Measurements from ENCODE around the gene CBR4. TPM values are rescaled to one million over a fixed set of nuclear protein-coding genes. Genes with fewer than 3 reads are reported as not detected.

The CBR4 gene
- total and polyA plus RNA-seq, 2 donors (not counting 1 experiment from before 2014, with no cell fraction given): 3.3 to 19.0 TPM

- Histone ChIP-seq H3K4me2 (ENCODE audit: extremely low read depth, insufficient read depth, low read length) (no peak overlapping the region), H3K79me2 (ENCODE audit: control insufficient read depth, insufficient read depth, low read length) (no peaks in the 10 kb centered on the region), H3K4me1 (ENCODE audit: control insufficient read depth, extremely low read depth, insufficient read depth, low read length) (no peaks in the 10 kb centered on the region), H3K27ac (ENCODE audit: insufficient read depth, low read length) (no peak overlapping the region), H3K36me3 (ENCODE audit: control insufficient read depth, insufficient read depth, low read length) (peaks cover 6% of the 10 kb centered on the region), H3K9me3 (ENCODE audit: control insufficient read depth, insufficient read depth, low read depth, low read length) (no peaks in the 10 kb centered on the region), H2AFZ (ENCODE audit: low read length) (no peak overlapping the region), H3K4me3 (replicated peaks in 1 of 4; ENCODE audit: control extremely low read depth in 1 of 4, insufficient read depth in 1 of 4, low read depth in 3 of 4, low read length in 4 of 4) (no peak overlapping the region), H4K20me1 (ENCODE audit: control insufficient read depth, extremely low read depth, insufficient read depth, low read length) (no peaks in the 10 kb centered on the region), H3K27me3 (ENCODE audit: control insufficient read depth, insufficient read depth, low read length) (no peaks in the 10 kb centered on the region), H3K9ac (ENCODE audit: insufficient read depth, low read length) (no peak overlapping the region)
- no peak for TF ChIP-seq CTCF (conservative IDR thresholded peaks at IDR 0.05 in 1 of 2, IDR thresholded peaks at IDR 0.05 in 1 of 2; ENCODE audit: low read depth in 1 of 2, low read length in 2 of 2)
- TF ChIP-seq EZH2 (IDR thresholded peaks at IDR 0.05; ENCODE audit: low read length, missing control alignments): no peak
- DNase-seq (ENCODE audit: low read depth in 2 of 2): peak in 1 of 2 donors; percentile 35
Observed at GRCh38 chr4:168999809-169000208, 10.2 kb downstream of the CBR4 start.

GRCh38 chr4:168998596-168998995 lies 11.5 kb downstream of the CBR4 start:
- H3K9me3 ChIP-seq (ENCODE audit: control insufficient read depth, insufficient read depth, low read depth, low read length): no peaks in the 10 kb centered on the region
- peaks cover 6% of the 10 kb centered on the region for H3K36me3 ChIP-seq (ENCODE audit: control insufficient read depth, insufficient read depth, low read length)
- no peak overlapping the region for H2AFZ ChIP-seq (ENCODE audit: low read length)
- no peak overlapping the region for H3K4me2 ChIP-seq (ENCODE audit: extremely low read depth, insufficient read depth, low read length)
- no peaks in the 10 kb centered on the region for H3K4me1 ChIP-seq (ENCODE audit: control insufficient read depth, extremely low read depth, insufficient read depth, low read length)
- H3K9ac ChIP-seq (ENCODE audit: insufficient read depth, low read length): no peak overlapping the region
- H3K79me2 ChIP-seq (ENCODE audit: control insufficient read depth, insufficient read depth, low read length): no peaks in the 10 kb centered on the region
- H3K27me3 ChIP-seq (ENCODE audit: control insufficient read depth, insufficient read depth, low read length): no peaks in the 10 kb centered on the region
- no peak for TF ChIP-seq EZH2 (IDR thresholded peaks at IDR 0.05; ENCODE audit: low read length, missing control alignments)
- TF ChIP-seq CTCF (conservative IDR thresholded peaks at IDR 0.05 in 1 of 2, IDR thresholded peaks at IDR 0.05 in 1 of 2; ENCODE audit: low read depth in 1 of 2, low read length in 2 of 2): no peak
- no peak for DNase-seq (ENCODE audit: low read depth in 2 of 2)
- no peaks in the 10 kb centered on the region for H4K20me1 ChIP-seq (ENCODE audit: control insufficient read depth, extremely low read depth, insufficient read depth, low read length)
- no peak overlapping the region for H3K4me3 ChIP-seq (replicated peaks in 1 of 4; ENCODE audit: control extremely low read depth in 1 of 4, insufficient read depth in 1 of 4, low read depth in 3 of 4, low read length in 4 of 4)
- H3K27ac ChIP-seq (ENCODE audit: insufficient read depth, low read length): no peak overlapping the region

- no peaks in the 10 kb centered on the region for H3K4me1 ChIP-seq (ENCODE audit: control insufficient read depth, extremely low read depth, insufficient read depth, low read length)
- no peak overlapping the region for H3K4me3 ChIP-seq (replicated peaks in 1 of 4; ENCODE audit: control extremely low read depth in 1 of 4, insufficient read depth in 1 of 4, low read depth in 3 of 4, low read length in 4 of 4)
- no peak for TF ChIP-seq EZH2 (IDR thresholded peaks at IDR 0.05; ENCODE audit: low read length, missing control alignments)
- TF ChIP-seq CTCF (conservative IDR thresholded peaks at IDR 0.05 in 1 of 2, IDR thresholded peaks at IDR 0.05 in 1 of 2; ENCODE audit: low read depth in 1 of 2, low read length in 2 of 2): no peak
- H3K9ac ChIP-seq (ENCODE audit: insufficient read depth, low read length): no peak overlapping the region
- DNase-seq (ENCODE audit: low read depth in 2 of 2): peak in 1 of 2 donors; percentile 37
- H3K27ac ChIP-seq (ENCODE audit: insufficient read depth, low read length): no peak overlapping the region
- no peak overlapping the region for H3K4me2 ChIP-seq (ENCODE audit: extremely low read depth, insufficient read depth, low read length)
- peaks cover 2% of the 10 kb centered on the region for H3K36me3 ChIP-seq (ENCODE audit: control insufficient read depth, insufficient read depth, low read length)
- H3K79me2 ChIP-seq (ENCODE audit: control insufficient read depth, insufficient read depth, low read length): no peaks in the 10 kb centered on the region
- H3K27me3 ChIP-seq (ENCODE audit: control insufficient read depth, insufficient read depth, low read length): no peaks in the 10 kb centered on the region
- no peaks in the 10 kb centered on the region for H3K9me3 ChIP-seq (ENCODE audit: control insufficient read depth, insufficient read depth, low read depth, low read length)
- H2AFZ ChIP-seq (ENCODE audit: low read length): no peak overlapping the region
- H4K20me1 ChIP-seq (ENCODE audit: control insufficient read depth, extremely low read depth, insufficient read depth, low read length): no peaks in the 10 kb centered on the region
Observed at GRCh38 chr4:168995537-168996295, 14.3 kb downstream of the CBR4 start.
